HG03575 (cell line): ENCODE results near the gene ZFPL1.

Source experiments
- ATAC-seq: cut with Tn5 transposase; IDR thresholded peaks from one replicate; pipeline ENCODE4 v1.9.1; 2021; ENCODE audit not compliant: unreplicated experiment, insufficient number of reproducible peaks, low FRiP score; ENCODE audit errors: extremely low read depth

The ZFPL1 gene

DNA sequence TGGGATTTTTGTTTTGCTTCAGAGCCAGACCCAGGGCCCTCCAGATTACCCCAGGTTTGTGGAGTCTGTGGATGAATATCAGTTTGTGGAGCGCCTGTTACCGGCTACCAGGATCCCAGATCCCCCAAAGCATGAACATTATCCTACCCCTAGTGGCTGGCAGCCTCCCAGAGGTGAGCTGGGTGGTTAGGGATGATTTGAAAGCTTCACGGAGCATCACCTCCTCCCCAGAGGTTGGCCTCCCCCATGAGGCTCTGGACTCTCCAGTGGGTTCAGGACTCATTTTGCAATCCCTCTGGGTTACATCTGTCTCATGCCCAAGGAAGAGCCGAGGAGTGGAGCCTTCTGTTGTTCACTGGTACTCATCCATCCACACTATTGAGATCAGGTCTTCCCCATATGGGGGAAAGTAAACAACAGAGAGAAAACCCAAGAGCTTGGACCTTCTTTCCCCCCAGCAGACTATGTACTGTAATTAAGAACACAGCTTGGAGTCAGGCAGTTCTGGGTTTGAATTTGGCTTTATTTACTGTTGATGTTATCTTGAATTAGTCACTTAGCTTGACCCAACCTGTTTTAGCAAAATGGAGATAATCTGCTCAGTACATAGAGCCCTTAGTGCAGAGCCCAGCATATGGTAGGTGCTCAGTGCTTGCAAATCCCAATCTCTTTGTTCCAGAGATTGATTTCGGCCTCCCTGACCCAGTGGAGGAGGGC is 40.6 kb downstream of the ZFPL1 start:
- no peak for ATAC-seq

DNA sequence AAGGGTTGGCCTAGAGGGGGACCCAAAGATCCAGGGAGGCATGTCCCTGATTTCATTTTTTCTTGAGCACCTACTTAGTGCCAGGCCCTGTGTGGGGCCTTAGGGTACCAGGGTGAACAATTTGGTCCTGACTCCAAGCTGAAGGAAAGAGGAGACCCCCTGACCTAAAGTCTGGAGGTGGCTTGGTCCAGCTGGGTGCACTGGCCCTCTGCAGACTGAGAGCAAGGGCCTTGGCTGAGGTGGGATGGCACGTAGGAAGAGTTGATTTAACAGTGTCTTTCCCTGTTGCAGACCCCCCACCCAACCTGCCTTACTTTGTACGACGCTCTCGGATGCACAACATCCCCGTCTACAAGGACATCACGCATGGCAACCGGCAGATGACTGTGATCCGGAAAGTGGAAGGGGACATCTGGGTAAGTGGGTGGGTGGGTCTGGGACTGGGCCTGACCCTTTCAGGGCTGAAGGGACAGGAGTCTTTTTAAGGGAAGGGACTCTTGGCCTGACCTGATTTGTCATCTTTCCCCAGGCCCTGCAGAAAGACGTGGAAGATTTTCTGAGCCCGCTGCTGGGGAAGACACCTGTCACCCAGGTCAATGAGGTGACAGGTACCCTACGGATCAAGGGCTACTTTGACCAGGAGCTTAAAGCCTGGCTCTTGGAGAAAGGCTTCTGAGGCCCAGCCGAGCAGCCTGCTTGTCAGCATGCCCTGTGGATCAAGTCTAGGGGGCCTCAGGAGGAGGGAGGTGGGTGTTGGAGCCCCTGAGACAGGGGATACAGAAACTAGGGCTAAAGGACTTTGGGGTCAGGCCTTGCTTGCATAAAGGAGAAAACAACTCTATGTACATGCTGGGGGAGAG is 41.4 kb downstream of the ZFPL1 start:
- ATAC-seq: no peak

DNA sequence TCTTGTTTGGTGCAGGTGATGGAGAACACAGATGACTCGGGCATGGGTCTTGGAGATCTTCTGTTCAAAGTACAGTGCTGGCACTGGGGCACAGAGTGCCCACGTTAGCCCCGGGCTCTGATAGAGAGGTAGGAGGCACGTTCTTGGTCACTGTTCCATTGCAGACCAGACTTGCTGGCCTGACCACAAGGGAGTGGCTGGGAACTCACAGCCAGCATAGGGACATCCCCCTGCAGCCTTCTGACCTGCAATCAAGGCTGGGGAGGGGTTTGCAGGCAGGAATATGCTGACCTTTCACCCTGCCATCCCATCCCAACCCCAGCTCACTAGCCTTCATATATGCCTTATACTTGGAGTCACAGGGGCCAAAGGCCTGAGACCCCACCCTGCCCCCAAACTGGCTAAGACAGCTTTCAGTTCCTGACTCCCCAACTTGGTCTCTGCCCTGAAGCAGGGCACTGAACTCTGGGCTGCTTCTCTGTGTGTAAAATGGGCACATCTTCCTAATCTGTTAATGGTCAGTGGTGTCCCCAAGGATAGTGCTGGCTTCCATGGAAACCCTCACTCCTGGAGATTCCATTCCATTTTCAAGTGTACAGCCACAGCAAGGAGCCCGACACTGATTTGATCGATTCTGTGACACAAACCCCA is 42.7 kb downstream of the ZFPL1 start:
- no peak for ATAC-seq

DNA sequence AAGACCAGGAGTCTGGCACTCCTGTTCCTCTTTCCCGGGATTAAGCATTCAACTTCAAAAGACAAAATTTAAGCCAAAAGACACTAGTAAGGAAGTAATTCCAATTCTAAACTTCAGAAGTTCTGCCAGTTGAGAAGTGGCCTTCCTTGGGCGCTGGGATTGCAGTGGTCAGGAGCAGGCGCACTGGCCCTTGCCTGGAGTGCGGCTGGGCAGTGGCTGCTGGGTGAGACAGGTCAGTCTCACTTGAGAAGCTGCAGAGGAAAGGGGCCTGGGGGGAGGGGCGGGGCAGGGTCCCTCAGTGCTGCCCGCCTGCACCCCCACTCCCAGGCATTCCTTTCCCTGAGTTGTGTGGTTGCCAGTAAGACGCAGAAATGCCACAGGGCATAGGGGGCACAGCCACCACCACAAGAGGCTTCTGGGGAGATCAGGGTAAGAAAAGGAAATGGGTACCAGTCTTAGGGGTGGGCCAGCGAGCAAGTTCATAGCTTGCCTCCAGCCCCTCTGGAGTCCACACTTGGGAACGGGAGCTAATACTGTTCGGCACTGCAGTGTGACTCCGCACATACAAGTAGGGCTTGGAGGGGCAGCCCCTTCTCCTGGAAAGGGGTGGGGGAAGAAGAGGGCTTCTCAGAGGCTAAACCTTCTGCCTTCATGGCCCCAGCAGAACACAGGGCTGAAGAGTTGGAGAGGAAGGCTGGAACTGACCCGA is 43.6 kb downstream of the ZFPL1 start:
- ATAC-seq: no peak

DNA sequence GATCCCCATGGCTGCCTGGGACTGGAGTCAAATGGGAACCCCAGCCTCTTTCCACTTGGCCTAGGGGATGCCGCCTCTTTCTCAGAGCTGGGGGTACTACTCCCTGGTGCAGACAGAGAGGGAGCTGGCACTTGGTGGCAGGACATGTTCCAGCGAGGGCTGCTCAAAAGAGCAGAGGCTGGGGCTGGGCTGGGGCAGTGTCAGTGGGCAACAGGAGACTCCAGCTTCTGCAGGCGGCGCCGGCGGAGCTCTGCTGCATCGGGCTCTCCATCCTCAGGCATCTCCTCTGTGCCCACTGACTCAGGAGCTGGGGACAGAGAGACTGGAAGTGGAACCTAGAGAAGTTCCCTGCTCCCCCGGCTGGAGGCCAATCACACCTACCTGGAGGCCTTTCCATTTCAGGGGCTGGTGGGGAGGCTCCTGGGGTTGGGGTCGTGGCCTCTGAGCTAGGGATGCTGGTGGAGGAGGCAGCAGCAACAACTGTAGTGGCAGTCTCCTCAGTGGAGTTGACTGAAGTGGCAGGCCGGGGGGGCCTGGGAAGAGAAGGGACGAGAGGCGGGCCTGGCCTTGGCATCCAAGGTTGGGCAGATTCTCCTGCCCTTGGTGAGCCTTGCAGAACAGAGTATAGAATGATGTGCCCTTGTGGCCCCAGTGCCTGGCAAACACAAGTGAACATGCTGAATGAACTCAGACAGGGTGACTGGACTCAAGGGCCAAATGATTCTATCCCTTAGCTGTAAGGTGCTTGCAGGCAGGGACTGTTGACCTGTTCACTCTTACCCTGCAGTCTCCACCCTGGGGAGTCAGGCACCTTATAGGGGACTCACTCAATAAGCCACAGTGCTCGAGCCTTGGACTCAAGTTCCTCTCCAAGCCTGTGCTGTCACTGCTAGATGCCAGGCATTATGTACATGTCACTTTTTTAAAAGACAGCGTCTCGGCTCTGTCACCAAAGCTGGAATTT is 44.4 kb downstream of the ZFPL1 start:
- ATAC-seq: no peak

DNA sequence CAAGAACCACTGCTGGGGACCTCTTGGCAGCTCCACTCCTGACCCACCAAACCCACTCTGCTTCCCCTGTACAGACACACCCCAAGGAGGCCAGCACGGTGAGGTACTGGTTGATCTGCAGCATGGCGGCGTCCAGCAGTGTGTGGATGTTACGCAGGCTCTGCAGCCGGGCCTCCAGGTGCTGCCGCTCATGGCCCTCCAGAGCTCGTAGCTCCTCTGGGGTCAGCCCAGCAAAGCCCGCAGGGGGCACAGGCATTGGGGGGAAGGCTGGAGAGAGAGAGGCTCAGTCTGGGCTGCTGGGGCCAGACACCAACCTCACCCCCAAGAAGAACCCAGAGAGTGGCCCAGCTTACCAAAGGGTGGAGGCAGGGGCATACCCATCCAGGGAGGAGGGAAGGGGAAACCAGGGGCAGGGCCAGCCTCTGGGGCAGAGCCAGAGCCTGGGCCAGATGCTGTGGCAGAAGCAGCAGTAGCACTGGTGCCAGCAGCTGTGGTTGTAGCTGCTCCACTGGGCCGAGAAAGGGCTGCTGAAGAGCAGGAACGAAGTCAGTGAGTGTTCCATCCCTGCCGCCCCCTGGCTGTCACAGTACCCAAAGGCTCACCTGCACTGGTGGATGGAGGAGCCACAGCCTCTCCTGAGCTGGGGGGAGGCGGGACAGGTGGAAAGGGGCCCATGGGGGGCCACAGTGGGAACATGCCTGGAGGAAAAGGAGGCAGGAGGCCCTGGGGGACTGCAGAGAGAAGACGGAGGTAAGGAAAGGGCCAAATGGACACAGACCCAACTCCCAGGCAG is 45.8 kb downstream of the ZFPL1 start:
- ATAC-seq: no peak

DNA sequence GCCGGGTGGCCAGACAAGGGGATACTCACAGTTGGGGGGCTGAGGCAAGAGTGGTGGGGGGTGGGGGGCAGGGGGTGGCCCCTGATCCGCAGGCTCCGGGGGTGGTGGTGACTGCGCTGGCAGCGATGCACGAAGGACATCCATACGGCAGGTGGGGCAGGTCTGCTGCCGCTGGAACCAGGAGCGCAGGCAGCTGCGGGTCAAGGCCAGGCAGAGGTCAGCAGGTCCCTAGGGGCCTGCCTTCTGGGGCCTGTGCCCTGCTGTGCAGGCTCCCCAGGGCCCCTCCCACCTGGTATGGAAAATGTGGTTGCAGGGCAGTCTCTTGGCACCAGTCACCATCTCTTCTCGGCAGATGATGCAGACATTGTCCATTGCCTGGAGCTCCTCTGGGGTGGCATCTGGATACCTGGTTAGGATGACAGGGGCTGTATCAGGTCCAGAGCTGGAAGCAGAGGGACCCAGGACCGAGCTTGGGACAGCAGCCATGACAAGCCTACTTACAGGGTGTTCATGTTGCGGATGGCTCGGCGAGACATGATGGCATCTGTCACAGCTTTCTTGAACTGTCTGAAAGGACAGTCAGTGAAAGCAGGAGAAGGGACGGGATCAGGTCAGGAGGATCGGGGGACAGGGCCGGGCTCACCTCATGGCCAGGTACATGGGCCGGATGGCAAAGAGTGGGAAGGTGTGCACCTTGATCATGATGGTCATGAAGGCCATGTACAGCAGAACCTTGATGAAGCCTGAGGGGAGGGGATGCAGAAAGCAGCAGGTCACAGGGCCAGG is 46.8 kb downstream of the ZFPL1 start:
- no peak for ATAC-seq

DNA sequence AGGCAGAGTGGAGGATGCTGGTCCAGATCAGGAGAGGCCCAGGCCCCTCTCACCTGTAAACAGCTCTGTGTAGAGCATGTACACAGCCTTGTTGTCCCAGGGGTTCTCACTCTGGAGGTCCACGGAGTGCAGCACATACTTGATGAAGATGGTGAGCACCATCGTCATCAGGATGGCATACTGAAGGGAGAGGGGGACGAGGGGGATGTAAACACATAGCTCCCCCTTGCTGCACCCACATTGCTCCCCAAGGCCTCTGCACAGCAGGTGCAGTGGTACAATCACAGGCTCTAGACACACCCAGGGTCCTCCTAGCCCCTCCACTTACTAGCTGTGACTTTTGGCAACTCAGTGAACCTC is 47.4 kb downstream of the ZFPL1 start:
- ATAC-seq: no peak

DNA sequence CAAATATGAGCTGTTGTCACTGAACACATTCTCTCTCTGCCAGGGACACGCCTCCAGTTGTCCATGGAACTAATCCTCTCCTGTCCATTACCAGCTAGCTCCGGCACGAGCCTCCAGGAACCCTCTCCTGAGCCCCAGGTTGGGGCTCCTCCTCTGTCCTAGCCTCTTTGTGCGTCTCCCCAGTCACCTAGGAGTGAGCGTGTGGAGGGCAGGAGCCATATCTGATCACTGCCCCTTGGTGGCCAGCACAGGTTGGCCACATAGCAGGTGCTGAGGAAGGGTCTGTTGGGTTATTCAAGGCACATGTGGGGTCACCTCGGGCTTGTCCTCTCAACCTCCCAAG is 47.8 kb downstream of the ZFPL1 start:
- no peak for ATAC-seq

DNA sequence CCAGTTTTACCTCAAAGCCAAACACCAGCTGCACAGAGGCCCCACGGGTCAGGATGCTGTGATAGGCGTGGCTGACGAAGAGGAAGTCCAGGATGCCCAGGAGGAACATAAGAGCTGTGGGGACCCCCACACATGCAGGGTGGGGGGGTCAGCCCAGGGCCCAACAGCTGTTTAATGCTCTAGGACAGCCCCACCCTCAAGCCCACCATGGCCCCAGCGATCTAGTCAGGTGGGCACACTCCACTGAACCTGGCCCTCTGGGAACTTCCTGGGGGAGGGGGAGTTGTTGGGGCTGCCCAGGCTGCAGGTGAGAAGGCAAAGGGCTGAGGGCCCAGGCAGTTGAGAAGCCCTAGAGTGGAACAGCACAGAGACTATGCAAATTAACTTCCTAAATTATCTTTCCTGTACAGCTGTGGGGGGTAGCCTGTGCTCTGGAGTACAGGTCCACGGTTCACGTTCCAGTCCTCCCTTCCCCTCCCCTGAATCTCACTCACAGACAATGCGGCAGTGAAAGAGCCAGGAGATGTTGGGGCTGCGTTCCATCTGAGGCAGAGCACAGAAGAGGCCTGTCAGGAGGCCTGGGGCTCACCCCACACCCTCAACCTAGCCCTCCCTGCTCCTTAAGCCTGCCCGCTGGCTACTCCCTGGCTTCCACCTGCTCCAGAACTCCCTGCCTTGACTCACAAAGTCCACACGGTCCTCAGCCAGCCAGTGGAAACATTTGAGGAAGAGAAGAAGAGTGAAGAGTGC is 48.4 kb downstream of the ZFPL1 start:
- ATAC-seq: no peak

DNA sequence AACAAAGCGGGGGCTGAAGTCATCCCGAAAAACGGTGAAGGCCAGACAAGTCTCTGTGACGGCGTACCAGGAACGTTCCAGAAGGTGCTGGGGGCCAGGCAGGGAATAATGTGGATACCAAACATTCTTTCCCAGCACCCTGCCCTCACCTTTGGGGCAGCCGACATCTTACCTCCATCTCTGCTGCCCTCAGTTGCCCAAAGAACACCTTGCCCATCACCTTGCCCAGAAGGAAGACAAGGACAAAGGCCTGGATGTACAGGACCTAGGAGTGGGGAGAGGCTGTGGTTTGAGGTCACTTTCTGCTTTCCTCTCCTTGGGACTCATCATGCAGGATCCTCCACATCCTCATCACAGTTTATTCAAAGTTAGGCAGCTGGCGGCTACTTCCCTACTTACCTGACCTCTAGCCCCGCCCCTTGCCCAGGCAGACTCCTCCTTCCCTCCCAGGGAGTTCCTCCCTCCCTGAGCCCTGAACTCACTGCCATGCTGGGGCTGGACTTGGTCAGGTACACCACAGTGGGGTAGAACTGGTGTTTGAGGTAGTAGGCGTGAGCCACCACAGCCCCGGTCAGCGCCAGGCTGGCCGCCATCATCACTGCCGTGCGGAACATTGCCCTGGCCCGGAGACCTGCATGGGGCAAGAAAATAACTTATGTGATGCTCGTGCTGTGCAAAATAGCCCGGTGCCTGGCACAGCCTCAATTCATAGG is 49.1 kb downstream of the ZFPL1 start:
- no peak for ATAC-seq

DNA sequence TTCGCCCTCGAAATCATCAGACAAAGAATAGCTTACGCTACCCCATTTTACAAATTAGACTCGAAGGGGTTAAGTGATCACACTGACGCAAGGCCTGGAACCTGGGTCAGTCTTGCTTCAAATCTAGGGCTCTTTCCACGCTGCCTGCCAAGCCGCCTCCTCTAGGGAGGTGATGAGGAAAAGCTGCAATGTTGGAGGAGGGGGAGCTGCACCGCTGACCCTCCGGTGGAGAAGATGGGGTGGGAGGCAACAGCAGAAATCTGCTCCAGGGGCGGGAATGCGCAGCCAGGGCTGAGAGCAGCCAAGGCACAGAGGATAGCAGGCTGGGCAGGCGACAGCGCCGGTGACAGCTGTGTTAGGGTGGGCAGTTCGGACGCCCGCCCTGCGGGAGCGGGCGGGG is 49.7 kb downstream of the ZFPL1 start:
- ATAC-seq: no peak

DNA sequence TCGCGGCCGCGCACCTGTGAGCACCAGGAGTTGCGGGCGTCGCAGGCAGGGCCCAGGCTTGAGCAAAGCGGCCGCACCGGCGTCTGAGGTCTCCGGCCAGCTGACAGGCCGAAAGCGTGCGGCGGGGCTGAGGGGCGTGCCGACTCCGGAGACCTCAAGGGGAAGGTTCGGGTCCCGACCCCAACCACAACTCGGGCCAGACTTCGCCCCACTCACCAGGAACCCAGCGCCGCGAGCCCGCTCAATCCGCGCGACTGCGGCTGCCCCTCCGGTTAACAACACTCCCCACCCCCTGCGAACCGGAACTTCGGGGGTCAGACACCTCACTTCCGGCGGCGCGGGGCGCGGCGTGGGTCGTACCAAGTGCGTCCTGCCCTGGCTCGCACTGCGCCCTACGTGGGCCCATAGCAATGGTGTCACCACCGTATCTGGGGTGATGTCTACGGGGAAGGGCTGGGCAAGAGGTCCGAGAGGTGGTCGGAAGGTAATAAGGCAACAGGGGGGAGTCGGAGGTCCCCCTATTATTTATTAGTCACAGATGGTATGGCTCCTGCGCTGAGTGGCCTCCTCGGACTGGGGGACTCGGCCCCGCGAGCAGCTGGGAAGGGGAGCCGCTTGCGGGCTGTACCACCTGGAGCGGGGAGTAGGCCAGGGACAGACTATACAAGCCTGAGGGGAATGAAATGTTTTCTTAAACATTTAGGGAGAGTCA is 50.4 kb downstream of the ZFPL1 start, which contains the start of gene SYVN1:
TSS of gene SYVN1 (minus strand) at position 280 of the 712 bp plus-strand sequence. CDS start 918 bp downstream, outside the sequence.
- peak; percentile 25 for ATAC-seq

DNA sequence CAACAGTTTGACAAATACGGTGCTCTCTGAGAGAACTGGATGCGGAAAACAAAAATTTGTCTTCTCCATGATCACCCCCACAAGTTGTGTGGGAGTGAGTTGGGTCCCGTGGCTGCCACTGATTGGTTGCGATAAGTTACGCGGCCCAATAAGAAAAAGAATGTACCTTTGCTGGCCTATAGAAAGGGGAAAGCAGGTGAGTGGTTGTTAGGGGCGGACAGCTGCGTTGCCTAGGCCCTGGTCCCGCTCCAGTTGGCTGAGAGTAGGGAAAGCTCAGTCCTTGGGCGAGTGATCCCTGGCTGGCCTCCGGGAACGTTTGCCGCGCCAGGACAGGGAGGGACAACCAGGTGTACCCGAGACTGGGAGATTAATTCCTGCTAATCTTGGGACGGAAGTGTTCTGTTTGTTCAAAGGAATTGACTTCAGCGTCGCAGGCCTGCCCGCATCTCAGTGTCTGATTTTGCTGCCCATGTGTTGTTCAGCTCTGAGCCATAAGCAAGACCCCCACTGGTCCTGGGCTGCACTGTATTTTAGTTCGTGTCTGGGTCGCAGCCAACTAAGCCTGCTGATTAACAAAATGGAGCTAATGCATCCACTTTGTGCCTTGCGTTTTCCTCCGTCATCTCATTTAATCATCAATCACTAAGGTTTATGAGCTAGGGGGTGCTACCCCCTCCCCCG is 51.1 kb downstream of the ZFPL1 start:
- ATAC-seq: peak; percentile 26
